Measurements from ENCODE around the gene LRRC2.
"Not testable (repeated sequence)": the region's sequence is repeated elsewhere in the genome, so short reads cannot be mapped to it uniquely, and the experiment has no call there.

Gene LRRC2

DNA sequence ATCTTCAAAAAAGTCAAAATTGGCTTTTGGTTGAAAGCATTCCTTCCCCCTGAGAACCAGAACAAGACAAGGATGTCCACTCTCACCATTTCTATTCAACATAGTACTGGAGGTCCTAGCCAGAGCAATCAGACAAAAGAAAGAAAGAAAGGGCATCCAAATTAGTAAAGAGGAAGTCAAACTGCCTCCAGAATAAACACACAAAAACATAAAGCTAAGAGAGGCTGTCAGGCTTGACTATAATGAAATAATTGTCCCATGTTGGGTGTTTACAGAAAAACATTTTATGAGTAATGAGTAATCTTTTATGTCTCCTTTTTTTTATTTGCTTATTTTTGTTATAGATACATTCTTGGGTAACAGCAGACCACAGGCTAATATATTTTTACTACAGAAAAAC is 27.9 kb upstream of the LRRC2 start:
- TF ChIP-seq CTCF (conservative IDR thresholded peaks at IDR 0.05; ENCODE audit: low read length), result no peak
- no peak overlapping the region for H3K4me3 ChIP-seq (ENCODE audit: low read length)
- no peak for DNase-seq (ENCODE audit: low read depth)

GRCh38 chr3:46593274-46593862 is 27.3 kb upstream of the LRRC2 start:
- TF ChIP-seq CTCF (conservative IDR thresholded peaks at IDR 0.05; ENCODE audit: low read length), result no peak
- no peak overlapping the region for H3K4me3 ChIP-seq (ENCODE audit: low read length)
- DNase-seq (ENCODE audit: low read depth), result no peak

DNA sequence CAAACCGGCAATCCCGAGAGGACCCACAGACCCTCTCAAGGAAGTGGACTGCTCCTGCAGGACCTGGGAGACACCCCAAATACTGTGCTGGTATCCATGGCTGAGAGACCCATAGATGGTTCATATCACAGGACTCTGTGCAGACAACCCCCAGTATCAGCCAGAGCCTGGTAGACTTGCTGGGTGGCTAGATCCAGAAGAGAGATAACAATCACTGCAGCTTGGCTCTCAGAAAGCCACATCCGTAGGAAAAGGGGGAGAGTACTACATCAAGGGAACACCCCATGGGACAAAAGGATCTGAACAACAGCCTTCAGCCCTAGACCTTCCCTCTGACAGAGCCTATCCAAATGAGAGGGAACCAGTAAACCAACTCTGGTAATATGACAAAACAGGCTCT is 21.2 kb upstream of the LRRC2 start:
- DNase-seq (ENCODE audit: low read depth), result not testable (repeated sequence)

DNA sequence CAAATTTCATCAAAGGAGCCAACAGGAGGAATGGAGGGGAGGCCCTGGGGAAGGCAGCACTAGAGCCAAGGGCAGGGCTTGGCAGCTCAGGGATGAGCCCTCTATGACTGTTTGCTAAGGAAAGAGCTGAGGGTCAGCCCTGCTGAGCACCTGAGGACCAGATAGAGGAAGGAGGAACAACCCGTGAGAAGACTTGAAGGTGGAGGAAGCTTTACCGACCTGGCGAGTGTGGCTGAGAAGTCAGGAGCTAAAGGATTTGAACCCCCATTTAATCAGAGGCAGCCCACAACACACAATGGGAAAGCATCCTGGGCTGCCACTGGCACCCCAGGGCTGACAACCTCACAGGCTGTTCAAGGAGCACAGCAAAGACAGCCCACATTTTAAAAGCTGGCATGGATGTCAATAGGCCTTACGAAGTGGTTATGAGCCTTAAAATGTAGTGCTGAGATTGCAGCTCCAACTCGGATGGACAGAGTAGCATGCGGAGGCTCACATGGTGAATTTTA is 20.7 kb upstream of the LRRC2 start:
- H3K4me3 ChIP-seq (ENCODE audit: low read length), result no peak overlapping the region
- no peak for DNase-seq (ENCODE audit: low read depth)
- no peak for TF ChIP-seq CTCF (conservative IDR thresholded peaks at IDR 0.05; ENCODE audit: low read length)

More for the DNA sequence above, 21.2 kb upstream of the LRRC2 start:
- H3K4me3 ChIP-seq (ENCODE audit: low read length), result not testable (repeated sequence)

DNA sequence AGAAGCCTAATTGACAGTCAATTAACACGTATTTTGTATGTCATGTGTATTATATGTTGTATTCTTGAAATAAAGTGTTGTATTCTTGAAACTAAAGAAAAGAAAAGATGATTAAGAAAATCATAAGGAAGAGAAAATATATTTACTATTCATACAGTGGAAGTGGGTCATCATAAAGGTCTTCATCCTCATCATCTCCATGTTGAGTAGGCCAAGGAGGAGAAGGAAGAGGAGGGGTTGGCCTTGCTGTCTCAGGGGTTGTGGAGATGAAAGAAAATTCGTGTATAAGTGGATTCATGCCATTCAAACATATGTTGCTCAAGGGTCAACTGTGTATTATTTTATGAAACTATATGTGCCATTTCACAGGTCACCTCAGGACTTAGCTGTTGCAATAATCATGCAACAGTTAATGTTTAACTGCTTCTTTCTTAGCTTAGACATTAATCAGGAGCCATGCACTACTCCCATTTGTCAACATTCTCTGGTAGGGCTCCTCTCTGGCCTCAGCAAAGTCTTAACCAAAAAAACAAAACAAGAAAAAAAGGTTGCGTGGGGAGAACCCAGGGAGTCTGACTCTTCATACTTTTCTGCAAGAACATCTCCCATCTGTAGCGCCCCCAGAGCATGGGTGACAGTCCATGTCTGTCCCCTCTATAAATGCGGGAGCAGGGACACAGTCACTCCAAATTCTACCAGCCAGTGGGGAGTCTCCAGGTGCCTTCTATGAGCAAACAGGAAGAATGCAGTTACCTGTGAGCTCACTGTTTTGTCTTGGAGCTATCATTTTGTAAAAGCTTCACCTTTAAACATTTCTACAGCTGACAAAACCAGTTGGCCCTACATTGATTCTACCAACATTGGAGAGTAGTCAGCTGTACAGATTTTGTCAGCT is 19.9 kb upstream of the LRRC2 start:
- no peak overlapping the region for H3K4me3 ChIP-seq (ENCODE audit: low read length)
- no peak for DNase-seq (ENCODE audit: low read depth)
- no peak for TF ChIP-seq CTCF (conservative IDR thresholded peaks at IDR 0.05; ENCODE audit: low read length)

- DNase-seq (ENCODE audit: low read depth), result no peak
- no peak for TF ChIP-seq CTCF (conservative IDR thresholded peaks at IDR 0.05; ENCODE audit: low read length)
- H3K4me3 ChIP-seq (ENCODE audit: low read length), result no peak overlapping the region
These were observed 18.7 kb upstream of the LRRC2 start for GRCh38 chr3:46584598-46585467.

DNA sequence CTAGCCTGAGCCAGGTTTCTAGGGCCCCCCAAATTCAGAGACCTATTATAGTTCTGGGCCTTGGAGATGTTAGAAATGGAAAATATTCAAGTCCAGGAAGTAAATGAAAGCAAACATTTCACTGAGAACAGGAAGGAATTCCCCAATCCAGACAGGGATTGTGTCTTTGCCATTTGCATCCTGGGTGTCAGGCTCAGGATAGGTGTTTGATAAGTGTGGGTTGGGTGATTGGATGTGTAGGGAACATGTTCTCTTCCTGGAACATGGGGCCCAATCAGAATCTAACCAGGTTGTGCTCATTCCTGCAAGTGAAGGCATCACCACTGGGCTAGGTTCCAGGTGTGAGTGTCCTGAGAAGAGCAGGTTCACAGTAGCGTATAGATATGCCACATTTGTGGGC is 14.6 kb upstream of the LRRC2 start:
- no peak for TF ChIP-seq CTCF (conservative IDR thresholded peaks at IDR 0.05; ENCODE audit: low read length)
- DNase-seq (ENCODE audit: low read depth), result no peak
- H3K4me3 ChIP-seq (ENCODE audit: low read length), result no peak overlapping the region
